SK-N-SH (cell line): ENCODE results near the gene PRSS36.

Experiments used
- ELF1 ChIP-seq: IDR thresholded peaks from 2 replicates; pipeline ENCODE4 v1.4.0; 2012
- MEF2A ChIP-seq: IDR thresholded peaks from 2 replicates; pipeline ENCODE4 v1.4.0; 2012; ENCODE audit warnings: low read depth, borderline replicate concordance
- SMC3 ChIP-seq: IDR thresholded peaks from 2 replicates; pipeline ENCODE4 v1.6.1; 2012; ENCODE audit warnings: low read depth, low read length, improper control_type of control experiment

GRCh38 chr16:31136287-31136662 lies 13.6 kb downstream of the PRSS36 start:
- TF ChIP-seq MEF2A (no peak), ELF1 (no peak), SMC3 (no peak)
